GM12864 (cell line): ENCODE results near the gene PAQR8.

Experiments
- DNase-seq: peaks from one replicate; pipeline ENCODE4 v3.0.0-alpha.2; 2011; ENCODE audit warnings: low read depth
- H3K4me3 ChIP-seq: 2 replicates; pipeline ENCODE4 v1.5.1; 2011; ENCODE audit warnings: mild to moderate bottlenecking, low read depth, low read length, control low read depth
- CTCF ChIP-seq: IDR thresholded peaks from 2 replicates; pipeline ENCODE4 v1.5.1; 2011; ENCODE audit warnings: low read depth, mild to moderate bottlenecking, moderate library complexity, low read length, control low read depth, inconsistent platforms; ENCODE audit errors: missing control alignments

The PAQR8 gene

DNA sequence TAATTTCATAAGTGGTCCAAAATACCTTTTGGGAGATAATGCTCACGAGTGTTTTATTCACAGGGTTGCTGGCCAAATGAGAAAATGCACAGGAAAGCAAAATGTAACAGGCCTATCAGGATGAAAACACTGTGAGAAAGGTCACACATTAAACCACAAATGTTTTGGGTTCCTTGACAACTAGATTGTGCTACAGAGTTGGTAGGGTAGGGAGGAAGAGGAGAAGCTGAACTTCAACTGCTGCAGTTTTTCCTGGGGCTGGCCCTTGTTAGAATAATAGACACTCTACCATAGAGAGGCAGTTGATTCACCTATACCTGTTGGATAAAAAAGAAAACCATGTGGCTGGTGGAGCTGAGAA is 28.1 kb upstream of the PAQR8 start:
- DNase-seq: no peak
- TF ChIP-seq CTCF: no peak
- H3K4me3 ChIP-seq: no peak overlapping the region

DNA sequence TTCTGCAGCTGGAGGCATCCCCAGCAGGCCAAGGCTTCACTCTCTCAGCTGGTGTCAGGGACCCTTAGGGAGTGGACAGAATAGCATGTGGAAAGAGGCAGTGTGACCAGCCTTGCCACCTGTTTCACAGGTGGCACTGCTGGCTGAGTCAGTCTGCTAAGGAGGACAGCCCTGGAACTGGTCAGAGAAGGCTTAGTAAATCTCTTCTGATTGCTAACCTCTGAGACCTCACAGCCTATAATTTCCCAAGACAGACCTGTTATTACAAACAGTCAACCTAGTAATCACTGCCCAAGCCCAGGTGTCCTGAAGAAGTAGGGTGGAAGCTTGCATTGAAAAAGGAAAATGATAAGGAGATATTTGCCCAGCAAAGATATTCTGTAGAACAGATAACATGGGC is 26.4 kb upstream of the PAQR8 start:
- H3K4me3 ChIP-seq: no peak overlapping the region
- TF ChIP-seq CTCF: no peak
- DNase-seq: no peak

GRCh38 chr6:52336919-52337561 is 24.9 kb upstream of the PAQR8 start:
- H3K4me3 ChIP-seq: no peak overlapping the region
- no peak for TF ChIP-seq CTCF
- no peak for DNase-seq

DNA sequence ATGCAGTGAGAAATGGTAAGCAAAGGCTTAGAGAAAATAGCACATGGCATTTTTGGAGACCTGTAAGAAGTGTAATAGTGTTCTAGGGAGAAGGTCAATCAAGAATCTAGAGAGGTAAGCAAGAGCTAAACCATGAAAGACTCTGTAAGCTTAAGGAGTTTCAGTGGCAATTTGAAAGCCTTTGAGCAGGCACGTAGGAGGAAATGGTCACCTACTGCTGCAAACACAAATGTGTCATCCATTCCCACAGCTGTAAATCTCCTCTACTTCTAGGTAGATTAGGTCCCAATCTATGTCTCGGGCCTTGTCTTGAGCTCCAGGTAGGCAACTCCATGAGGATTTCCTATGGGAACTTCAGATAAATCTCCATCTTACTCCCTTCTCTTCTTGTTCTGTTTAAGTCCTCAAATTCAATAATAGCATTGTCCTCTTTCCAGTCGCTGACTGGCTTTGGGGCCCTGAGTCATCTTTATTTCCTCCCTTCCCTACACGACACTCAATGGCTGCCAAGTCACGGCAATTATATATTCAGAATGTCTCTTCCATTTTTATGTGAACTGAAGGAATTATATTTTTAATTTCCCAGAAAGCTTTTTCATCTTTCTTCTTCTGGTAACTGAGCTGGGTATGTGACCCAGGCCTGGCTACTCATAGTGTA is 24.2 kb upstream of the PAQR8 start:
- TF ChIP-seq CTCF: no peak
- H3K4me3 ChIP-seq: no peak overlapping the region
- DNase-seq: no peak

- TF ChIP-seq CTCF: no peak
- DNase-seq: no peak
- H3K4me3 ChIP-seq: no peak overlapping the region
Measured at GRCh38 chr6:52340603-52340880, 21.4 kb upstream of the PAQR8 start.

GRCh38 chr6:52341561-52342260 is 20.2 kb upstream of the PAQR8 start:
- TF ChIP-seq CTCF: no peak
- H3K4me3 ChIP-seq: no peak overlapping the region
- no peak for DNase-seq
